Measurements from ENCODE around the gene RABL6.
"Not testable (repeated sequence)": the region's sequence is repeated elsewhere in the genome, so short reads cannot be mapped to it uniquely, and the experiment has no call there.

Gene RABL6

DNA sequence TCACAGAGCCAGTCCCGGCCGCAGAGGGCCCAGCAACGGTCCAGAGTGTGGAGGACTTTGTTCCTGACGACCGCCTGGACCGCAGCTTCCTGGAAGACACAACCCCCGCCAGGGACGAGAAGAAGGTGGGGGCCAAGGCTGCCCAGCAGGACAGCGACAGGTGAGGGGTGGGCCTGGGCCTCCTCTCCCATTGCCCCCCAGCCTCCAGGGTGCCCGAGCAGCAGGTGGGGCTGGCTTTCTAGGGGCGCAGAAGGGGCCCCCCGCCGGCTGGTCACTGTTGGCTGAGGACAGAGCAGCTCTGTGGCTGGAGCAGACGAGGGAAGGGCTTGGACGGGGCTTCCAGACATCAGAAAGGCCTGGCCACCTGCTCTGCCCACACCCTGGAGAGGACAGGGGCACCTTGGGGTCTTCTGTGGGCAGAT lies 30.1 kb downstream of the RABL6 start:
- DNase-seq: not testable (repeated sequence)

DNA sequence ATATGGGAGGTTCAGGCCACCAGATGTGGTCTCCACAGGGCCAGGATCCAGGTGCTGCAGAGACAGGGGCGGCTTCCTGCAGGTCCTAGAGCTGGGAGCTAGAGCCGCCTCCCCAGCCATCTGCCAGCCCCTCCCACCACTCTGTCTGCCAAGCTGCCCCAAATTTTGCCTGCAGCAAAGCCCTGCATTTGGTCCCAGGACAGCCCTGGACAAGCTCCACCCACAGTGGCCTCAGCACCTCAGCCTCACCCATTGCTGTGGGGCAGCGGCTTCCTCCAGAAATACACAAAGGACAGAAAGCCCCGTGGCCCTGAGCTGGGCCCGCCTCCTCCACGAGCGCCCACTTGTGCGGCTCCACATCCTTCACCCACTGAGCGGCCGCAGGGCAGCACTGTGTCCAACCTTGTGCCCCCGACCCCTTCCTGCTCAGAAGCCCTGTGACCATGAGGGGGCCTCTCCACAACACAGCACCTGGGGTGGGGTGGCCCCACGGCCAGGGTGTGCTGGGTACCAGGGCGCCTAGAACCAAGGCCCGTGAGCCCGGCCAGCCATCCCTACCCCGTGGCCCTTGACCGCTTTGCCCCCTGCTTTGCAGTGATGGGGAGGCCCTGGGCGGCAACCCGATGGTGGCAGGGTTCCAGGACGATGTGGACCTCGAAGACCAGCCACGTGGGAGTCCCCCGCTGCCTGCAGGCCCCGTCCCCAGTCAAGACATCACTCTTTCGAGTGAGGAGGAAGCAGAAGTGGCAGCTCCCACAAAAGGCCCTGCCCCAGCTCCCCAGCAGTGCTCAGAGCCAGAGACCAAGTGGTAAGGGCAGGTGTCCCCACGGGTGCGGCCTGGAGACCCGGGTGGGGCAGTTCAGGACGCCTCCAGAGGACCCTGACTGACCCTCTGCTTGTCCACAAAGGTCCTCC lies 30.8 kb downstream of the RABL6 start:
- DNase-seq: no peak

DNA sequence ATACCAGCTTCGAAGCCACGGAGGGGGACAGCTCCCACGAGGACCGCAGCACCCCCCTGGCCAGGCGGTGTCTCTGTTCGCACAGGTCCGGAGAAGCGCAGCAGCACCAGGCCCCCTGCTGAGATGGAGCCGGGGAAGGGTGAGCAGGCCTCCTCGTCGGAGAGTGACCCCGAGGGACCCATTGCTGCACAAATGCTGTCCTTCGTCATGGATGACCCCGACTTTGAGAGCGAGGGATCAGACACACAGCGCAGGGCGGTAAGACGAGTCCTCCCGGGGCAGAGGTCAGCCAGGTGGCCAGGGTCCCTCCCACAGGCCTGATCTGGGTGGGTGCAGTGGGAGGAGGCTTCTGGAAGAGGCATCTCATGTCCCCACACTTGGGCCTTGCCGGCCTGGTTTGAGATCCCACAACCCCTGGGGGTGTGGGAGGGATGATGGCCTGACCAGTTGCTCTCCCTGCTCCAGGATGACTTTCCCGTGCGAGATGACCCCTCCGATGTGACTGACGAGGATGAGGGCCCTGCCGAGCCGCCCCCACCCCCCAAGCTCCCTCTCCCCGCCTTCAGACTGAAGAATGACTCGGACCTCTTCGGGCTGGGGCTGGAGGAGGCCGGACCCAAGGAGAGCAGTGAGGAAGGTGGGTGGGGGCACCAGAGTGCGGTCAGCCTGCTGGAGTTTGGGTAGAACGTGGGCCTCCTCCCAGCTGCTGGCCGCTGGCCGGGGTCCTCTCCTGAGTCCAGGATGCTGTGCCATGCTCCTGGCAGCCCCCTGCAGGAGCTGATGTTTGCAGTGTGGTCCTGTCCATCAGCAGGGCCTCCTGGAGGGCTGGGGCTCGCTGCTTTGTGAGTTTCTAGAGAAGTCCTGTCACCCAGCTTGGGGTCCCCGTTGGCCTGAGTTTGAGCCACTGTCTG lies 31.7 kb downstream of the RABL6 start:
- DNase-seq: no peak

DNA sequence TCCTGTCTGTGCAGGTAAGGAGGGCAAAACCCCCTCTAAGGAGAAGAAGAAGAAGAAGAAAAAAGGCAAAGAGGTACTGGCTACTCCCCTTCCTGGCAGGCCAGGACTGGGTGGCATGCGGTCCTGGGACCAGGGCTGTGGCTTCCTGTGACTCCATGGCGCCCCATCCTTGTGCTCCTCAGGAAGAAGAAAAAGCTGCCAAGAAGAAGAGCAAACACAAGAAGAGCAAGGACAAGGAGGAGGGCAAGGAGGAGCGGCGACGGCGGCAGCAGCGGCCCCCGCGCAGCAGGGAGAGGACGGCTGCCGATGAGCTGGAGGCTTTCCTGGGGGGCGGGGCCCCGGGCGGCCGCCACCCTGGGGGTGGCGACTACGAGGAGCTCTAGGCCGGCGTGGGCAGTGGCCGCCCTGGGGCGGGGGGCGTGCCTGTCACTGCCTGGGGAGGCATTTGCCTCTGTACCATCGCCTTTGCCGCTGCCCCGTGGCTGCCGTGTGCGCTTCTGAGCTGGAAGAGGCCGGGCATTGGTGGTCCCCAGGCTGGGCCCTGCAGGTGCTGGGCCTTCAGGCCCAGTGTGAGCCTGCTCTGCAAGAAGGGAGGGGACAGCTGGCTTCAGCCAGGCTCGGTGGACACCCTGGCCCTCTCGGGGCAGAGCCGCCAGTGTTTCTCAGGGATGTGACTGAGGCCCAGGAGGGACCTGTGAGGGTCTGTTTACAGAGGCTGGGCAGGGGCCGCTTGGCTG lies 32.6 kb downstream of the RABL6 start:
- DNase-seq: no peak

DNA sequence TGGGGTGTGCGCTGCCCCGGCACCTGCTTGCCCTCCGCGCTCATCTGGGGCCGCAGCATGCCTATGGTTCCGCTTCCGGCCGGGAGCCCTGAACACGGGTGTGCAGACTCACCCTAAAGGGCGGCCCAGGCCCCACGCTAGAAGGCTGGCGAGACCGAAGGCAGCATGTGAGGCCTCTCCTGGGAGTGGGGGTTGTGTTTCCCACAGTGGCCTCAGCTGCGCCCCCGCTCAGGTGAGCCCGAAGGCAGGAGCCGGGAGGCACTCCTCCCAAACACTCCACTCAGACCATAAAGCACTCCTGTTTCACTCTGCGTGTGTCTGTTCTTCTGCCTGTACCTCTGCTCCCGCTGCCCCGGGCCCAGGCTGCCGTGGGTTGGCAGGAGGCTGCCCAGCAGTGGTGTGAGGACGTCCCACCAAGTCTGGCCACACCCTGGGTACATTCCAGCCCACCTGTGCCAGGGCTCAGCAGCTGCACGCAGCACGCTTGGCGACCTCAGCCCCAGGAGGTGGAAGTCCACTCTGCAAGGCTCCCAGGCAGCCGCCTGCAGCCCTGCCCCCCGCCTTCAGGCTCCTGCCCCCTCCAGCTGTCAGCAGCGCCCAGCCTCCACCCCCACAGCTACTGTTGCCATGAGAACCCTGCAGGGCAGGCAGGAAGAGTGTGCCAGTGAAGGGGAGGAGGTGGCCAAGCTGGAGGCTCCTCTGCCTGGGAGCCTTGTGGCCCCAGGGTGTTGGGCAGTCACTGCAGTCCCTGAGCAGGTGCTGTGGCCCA lies 33.3 kb downstream of the RABL6 start:
- DNase-seq: no peak

DNA sequence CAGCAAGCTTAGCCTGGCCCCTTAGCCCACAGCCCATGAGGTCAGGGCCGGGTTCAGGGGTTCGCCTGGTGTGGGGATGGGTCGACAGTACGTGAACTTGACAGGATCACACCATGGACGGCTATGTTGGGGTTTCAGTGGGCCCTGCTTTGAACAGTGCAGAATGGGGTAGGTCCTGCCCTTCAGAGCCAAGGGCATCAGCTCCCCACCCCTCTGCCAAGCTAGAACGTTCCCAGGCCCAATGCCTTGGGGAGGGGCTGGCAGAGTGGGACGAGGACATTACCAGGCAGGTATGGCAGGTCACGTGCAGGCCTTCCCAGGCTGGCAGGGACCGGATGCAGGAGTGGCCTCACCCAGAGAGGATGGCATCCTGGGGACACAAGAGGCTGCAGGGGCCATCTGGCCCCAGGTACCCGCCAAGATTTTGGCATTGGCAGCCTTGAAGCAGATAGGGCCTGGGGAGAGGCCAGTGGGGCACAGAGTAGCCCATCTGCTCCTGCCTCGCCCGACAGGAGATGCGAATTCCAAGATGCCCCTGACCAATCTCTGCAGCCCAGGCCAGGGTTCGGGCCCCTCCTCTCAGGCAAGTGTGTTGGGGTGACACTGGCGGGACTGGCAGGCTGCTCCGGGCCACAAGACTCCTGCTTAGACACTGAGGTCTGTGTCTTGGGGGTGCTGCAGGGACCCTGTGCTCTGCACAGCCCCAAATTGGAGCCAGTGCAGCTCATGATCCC lies 34.1 kb downstream of the RABL6 start:
- not testable (repeated sequence) for DNase-seq

DNA sequence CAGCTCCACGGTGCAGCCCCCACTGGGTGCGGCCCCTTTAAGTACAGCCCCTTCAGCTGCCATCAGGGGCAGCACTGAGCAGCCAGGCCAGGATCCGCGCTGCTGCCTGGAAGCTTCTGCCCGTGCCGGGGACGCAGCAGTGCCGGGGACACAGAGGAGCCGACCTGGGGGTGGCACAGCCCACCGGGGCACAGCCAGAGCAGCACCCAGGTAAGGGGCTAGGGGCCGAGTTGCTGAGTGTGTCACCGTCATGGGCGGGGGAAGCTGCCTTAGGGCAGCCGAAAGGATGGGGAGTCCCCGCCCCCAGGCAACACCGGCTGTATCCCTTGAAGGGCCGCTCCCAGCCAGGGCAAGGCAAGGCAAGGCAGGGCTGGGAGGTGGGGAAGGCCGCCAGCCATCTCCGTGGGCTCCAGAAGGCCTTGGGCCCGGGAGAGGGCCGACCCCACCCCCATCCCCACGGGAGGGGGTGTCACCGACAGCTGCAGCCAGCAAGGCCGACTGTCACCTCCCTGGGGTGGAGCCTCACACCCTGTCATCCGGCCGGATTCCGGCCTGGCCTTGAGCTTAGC lies 34.7 kb downstream of the RABL6 start, which contains the start of gene AJM1:
Gene AJM1 (plus strand): TSS at position 99 of the 569 bp plus-strand sequence. CDS start 1,937 bp downstream, outside the sequence.
- peak; percentile 83 for DNase-seq

DNA sequence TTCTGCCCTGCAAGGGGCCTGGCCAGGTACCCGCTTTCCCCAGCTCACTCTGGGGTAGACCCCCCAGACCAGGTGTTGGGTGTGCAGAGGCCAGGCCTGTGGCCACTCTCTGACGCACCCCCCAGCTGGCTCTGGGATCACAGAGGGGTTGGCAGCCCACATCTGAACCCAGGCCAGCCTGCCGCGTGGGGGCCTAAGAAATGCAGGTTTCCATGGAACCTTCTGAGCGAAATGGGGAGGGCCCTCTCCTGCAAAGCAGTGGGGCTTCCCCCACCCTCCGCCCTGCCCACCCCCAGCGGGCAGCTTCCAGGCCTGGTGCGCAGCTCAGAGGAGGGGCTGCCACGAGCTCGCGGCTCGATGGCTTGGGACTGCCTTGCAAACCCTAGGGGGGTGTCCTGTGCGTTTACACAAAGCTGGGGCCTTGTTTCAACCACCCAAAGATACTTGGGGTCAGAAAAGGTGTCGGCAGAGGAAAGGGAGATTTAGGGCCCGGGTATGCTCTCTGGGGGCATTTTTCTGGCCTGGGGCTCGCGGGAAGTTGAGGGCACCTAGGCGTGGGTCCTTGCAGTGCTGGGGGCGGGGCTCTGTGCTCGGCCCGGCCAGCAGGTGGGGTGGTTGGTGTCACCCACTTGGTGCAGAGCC lies 35.5 kb downstream of the RABL6 start:
- DNase-seq: not testable (repeated sequence)

DNA sequence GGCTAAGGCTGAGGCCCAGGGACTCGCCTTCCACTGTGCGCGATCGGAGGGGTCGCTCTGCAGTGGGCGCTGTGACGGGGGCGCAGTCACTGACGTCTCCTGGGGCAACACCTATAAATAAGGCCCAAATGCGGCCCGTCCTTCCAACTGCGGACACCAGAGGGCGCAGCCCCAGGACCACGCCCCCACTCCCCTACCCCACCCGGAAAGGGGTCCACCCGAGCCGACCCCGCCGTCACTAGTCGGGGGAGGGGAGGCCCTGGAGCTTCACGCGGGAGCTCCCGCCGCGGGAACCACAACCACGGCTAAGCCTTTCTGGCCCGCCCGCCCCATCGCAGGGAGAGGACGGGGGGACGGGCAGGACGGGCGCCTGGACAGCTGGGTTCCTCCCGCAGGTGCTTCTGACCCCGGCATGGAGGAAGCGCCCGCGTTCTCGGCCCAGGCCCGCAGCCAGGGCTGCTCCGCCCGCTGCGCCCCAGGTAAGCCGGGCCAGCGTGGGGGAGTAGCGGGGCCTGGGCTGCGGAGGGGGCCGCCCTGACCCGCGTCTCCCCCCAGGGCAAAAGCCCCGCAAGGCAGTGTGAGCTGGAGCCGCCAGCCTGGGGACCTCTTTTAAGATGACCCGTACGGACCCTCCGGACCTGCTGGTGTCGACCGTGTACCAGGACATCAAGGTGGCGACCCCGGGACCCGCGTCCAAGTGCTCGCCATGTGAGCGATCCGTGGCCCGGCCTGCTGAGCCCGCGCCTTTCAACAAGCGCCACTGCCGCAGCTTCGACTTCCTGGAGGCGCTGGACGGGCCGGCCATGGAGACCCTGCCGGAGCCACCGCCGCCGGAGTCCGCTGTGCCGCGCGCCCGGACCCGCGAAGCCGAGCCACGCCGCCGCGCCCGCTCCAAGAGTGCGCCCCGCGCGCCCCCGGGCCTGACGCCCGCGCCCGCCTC lies 36.3 kb downstream of the RABL6 start:
- peak; percentile 70 for DNase-seq

DNA sequence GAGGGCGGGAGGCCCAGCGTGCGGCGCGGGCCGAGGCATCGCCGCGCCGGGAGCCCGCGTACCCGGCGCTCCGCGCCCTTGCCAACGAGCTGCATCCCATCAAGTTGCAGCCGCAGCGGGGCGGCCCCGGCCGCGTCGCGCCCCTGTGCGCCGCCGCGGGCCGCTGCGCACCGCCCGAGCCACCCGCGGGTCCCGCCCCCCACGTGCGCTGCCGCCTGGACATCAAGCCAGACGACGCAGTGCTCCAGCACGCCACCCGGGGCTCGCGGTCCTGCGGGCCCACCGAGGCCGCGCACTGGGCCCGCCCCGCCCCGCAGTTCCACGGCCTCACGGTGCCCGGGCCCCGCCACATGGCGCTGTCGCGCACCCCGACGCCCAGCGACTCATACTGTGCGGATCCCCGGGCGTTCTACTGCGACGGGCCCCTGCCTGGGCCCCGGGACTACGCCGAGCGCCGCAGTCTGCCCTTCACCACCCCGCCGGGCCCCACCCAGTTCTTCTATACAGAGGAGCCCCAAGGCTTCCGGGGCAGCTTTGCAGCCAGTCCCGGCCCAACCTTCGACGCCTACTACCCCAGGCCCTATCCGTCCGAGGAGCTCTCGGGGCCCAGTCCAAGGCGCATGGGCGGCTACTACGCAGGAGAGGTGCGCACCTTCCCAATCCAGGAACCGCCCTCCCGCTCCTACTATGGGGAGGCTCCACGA lies 37.2 kb downstream of the RABL6 start:
- no peak for DNase-seq

DNA sequence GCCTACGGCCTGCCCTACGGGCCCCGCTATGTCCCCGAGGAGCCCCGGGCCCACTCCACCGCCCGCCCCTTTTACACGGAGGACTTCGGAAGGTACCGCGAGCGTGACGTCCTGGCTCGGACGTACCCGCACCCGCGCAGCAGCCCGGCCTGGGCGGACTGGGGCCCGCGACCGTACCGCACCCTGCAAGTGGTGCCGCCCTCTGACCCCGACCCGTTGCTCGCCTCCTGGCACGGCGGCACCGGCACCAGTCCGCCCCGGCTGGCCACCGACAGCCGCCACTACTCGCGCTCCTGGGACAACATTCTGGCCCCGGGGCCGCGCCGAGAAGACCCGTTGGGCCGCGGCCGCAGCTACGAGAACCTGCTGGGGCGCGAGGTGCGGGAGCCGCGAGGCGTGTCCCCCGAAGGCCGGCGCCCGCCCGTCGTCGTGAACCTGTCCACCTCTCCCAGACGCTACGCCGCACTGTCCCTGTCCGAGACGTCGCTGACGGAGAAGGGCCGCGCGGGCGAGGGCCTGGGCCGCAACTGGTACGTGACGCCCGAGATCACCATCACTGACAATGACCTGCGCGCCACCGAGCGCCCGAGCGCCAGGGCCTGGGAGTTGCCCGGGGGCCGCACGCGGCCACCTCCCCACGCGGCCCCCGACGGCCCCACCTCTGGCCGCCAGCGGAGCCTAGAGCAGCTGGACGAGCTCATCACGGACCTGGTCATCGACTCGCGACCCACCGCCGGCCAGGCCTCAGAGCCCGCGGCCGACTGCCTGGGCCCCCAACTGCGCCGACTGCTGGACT lies 37.9 kb downstream of the RABL6 start:
- no peak for DNase-seq

DNA sequence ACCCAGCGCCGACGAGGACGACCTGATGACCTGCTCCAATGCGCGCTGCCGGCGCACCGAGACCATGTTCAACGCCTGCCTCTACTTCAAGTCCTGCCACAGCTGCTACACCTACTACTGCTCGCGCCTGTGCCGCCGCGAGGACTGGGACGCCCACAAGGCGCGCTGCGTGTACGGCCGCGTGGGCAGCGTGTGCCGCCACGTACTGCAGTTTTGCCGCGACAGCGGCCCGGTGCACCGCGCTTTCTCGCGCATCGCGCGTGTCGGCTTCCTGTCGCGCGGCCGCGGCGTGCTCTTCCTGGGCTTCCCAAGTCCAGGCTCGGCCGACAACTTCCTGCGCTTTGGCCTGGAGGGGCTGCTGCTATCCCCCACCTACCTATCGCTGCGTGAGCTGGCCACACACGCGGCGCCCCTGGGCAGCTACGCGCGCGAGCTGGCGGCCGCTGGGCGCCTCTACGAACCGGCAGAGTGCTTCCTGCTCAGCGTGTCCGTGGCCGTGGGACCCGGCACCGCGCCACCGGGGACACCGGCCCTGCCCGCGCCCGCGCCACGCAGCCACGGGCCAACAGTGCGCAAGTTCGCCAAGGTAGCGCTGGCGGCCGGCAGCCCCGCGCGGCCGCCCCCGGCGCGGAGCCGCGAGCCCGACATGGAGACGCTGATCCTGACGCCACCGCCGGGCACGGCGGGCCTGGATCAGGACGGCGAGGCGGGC lies 38.8 kb downstream of the RABL6 start:
- DNase-seq: no peak

DNA sequence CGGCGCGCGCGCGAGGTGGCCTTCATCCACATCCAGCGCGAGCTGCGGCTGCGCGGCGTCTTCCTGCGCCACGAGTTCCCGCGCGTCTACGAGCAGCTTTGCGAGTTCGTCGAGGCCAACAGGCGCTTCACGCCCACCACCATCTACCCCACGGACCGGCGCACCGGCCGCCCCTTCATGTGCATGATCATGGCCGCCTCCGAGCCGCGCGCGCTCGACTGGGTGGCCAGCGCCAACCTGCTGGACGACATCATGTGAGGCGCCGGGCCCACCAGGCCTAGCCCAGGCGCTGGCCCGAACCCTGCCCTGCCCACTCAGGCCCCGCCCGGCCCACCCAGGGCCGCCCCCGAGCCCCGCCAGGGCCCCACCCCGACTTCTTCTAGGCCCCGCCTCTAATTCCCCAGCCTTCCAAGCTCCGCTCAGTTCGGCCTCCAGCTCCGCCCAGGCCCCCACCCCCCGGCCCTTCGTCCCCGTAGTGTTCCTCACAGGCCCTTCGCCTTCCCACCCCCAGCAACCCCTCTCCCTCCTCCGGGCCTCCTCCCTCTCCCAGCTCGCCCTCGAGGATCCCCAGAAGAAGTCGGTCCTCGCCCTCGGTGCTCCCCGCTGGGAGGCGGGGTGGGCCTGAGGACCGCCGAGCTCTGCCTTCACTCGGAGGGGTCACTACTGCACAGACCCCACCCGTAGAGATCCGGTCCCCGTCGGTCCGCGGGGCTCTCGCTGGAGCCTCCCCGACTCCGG lies 39.5 kb downstream of the RABL6 start:
- DNase-seq: no peak

DNA sequence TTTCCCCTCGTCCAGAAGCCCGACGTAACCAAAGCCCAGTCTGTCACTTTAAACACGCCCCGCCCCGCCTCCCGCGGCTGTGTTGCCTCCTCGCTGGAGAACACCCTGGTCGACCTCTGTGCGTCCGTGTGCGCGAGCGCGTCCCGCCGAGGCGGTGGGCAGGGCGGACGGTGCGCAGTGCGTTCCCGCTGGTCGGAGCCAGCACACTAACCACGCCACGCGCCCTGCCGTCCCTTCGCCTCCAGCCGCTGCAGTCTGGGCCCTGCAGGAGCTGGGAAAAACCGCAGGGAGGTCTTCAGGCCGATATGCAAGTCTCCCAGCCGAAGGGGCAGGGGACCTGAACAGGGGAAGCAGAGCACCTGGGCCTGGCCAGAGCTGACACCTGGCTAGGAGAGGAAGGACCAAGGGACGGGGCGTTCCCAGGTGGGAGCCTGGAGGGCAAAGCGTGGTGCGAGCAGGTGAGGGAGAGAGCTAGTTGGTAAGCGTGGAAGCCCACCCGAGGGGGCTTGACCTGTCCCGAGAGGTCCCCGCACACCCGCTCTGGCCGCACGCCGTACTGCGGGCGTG lies 40.2 kb downstream of the RABL6 start:
- peak; percentile 79 for DNase-seq

DNA sequence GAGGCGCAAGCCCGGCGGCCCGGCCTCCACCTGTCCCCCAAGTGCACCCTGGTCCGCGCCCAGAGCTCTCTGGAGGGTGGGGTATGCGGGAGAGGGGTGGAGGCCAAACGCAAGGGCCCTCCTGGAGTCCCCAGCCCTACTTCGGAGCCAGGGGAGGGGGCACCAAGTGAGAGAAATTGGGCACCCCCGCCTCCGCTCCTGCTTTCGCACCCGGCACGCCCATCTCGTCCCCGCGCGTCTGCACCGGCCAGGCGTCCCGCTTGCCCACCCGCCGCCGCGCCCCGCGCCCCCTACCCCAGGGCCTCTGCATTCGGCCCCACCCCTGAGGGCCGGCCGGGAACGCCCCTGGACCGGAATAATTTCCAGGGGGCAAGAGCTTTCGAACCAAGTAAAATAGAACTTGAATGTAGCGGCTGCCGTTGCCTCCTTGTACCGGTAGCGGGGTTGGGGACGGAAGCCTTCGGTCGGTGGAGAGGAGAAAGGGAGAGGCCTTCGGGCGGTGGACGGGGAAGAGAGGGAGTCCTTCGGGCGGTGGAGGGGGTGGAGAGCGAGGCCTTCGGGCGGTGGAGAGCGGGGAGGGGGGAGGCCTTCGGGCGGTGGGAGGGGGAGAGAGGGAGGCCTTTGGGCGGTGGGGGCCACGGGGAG lies 40.8 kb downstream of the RABL6 start:
- DNase-seq: peak; percentile 57
